ENCODE data around the gene WHRN.

The WHRN gene

GRCh38 chr9:114505187-114506081 is at the start of gene WHRN:
WHRN (minus strand) TSS chr9:114505473; CDS start chr9:114504801, 672 bp downstream.
- peak; percentile 95 for DNase-seq (ENCODE audit: low spot score)

GRCh38 chr9:114553202-114553601 is 47.9 kb upstream of the WHRN start:
- no peak for DNase-seq (ENCODE audit: low spot score)

DNA sequence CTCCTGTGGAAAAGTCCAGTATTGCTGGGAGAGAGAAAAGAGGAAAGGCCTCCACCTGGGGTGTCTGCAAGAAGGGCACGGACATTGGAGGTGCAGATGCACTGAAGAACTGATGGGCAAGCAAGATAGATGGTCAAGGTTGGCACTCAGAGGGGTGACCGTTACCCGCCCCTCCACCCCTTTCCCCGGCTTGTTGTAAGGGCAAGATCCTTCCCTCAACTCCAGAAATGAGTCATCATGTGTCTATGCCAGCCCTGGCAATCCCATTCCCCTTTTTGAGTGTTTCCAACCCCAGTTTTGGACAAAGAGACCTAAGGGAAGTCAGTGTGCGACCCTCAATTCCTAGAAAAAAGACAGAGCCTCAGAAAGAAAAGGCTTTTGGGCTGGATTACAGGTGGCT is 47.4 kb upstream of the WHRN start:
- no peak for DNase-seq (ENCODE audit: low spot score)

DNA sequence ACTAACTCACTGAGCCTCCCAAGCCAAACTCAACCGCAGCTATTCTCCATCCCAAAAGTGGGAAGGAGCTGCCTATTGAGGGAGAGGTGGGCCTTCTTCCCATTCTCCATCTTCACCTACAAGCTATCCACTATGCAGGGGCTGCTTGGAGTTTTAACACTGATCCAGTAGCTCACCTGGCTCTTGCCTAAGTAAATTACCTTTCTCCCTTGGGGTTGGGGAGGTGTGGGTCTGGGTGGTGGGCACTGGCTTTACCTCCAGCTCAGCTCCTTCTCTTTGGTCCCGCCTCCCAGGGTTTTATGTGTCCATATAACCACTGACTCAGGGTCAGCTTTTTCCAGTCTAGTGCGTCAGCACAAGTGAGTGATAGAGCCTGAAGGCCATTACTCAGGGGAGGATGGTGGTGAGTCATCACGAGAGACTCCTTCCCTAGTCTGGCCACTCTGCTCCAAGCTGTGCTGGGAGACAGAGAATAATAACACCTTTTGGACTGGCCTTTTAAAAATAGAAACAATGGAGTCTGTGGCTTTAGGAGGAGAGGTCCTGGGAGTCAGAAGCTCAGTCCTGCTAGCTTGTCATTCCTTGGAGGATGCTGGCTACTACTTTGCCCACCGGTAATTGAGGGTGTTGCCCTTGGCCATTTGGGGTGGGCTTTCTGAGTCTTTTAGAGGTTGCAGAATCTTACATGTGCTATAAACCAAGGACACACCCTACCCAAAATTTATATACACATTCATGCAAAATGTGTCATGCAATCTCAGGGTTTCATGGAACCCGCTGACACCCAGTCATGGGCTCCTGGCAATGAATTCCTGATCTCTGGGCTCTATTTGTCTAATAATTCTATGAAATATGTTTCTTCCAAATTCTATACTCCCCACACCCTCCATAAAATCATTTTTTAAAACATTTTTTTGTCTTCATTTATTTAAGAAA is 46.7 kb upstream of the WHRN start:
- DNase-seq (ENCODE audit: low spot score) = peak; percentile 99

- no peak for DNase-seq (ENCODE audit: low spot score)
Observed at GRCh38 chr9:114549697-114550330, 44.5 kb upstream of the WHRN start.

GRCh38 chr9:114546851-114547250 is 41.6 kb upstream of the WHRN start:
- DNase-seq (ENCODE audit: low spot score) = no peak

DNA sequence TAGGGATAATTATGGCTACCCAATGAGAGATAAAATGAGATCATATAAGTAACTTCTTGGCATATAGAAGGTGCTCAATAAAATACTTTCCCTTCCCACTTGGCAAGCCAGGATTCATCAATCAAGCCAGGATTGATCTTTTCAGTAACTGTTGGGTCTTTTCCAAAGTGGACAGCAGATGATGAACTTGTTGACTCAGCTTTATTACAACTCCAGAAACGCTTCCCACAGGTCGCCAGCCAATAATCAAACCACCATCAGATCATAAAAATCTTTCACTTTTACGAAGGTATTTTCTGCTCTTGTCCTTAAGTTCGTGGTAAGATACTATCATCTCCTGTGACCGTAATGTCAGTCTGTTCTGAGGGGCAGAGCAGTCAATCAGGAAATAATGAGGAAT is 39.8 kb upstream of the WHRN start:
- no peak for DNase-seq (ENCODE audit: low spot score)

GRCh38 chr9:114539701-114540380 is 34.6 kb upstream of the WHRN start:
- DNase-seq (ENCODE audit: low spot score) = no peak

DNA sequence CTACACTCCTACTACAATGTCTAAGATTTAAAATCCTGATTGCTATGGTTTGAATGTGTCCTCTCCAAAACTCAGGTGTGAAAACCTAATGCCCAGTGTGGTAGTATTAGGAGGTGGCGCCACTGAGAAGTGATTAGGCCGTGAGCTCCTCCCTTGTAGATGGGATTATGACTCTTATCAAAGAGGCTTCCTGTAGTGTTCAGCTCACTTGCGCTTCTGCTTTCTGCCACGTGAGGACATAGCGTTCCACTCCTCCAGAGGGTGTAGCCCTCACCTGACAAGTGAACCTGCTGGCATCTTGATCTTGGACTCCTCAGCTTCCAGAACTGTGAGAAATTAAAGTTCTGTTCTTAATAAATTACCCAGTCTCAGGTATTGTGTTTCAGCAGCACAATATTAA is 33.0 kb upstream of the WHRN start:
- DNase-seq (ENCODE audit: low spot score) = no peak

DNA sequence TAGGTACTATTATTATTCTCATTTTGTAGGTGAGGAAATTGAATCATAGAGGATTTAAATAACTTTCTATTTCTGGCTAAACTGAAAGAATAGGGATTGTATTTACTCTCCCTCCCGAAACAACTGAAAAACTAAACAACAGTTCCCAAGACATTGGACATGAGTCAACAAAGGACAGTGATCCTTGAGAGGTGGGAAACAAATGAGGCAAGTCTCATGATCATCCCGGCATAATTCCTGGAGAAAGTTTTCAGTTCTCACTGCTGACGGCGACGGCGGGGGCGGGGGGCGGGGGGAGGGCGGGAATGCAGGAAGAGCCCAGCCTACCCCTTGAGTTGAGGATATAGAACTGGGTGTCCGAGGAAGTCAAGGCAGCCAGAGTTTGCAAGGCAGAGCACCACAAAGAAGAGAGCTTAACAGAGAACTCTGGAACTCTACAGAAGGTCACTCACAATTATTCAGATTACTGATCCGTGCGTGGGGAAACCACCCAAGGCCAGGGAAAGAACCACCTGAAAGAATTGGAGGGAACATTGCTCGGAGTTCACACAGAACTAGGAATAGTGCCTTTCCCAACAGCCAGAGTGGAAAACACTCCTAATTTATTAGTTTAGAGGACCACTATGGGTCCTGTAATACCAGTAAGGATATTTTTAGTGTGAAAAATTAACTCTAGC is 27.4 kb upstream of the WHRN start:
- DNase-seq (ENCODE audit: low spot score) = no peak

DNA sequence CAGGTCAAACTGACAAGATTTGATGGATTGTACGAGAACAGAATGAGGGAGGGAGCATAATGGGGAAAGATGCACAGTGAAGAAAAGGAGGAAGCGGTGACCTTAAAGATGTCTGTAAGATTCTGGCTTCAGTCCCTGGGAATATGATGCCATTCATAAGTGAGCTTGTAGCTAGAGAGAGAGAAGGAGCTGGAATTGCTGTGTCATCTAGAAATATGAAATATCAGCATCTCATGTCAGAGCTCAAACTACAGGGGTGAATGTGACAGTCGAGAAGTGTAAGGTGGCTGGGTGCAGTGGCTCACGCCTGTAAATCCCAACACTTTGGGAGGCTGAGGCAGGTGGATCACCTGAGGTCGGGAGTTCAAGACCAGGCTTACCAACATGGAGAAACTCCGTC is 24.0 kb upstream of the WHRN start:
- DNase-seq (ENCODE audit: low spot score) = no peak

DNA sequence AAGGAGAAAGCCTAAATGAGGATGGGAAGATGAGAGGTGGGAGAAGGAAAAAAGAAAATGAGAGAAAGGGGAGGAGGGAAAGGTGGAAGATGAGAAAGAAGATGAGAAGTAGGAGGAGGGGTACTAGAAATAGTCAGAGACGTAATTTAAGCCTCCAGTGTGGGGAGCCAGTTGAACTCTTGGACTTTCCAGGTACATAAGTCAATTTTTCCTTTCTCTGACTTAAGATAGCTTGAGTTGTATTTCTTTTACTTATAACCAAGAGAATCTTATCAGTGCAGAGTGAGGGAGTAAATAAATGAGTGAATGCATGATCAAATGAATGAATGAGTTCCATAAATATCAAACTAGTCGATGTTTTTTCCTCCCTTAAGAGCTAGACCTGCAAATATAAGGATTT is 21.5 kb upstream of the WHRN start:
- DNase-seq (ENCODE audit: low spot score) = no peak

DNA sequence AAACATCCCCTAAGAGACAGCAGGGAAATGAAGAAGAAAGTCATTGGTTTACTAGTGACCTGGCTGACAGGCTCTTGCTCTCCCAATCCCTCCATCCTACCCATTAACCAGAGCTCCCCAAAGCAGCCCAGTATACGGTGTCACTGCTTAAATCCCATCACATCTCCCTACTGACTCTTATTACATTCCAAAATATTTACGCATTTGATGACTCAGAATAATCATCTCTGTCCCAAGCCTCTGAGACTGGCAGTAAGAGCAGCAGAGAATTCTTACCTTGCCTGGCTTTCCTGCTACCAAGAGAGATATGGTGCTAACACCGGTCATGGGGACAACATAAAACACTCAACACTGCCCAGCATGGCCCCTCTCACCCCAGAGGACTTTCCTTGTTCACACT is 20.2 kb upstream of the WHRN start:
- peak; percentile 87 for DNase-seq (ENCODE audit: low spot score)

GRCh38 chr9:114524247-114524681 is 19.0 kb upstream of the WHRN start:
- no peak for DNase-seq (ENCODE audit: low spot score)

GRCh38 chr9:114522847-114523246 is 17.6 kb upstream of the WHRN start:
- no peak for DNase-seq (ENCODE audit: low spot score)

DNA sequence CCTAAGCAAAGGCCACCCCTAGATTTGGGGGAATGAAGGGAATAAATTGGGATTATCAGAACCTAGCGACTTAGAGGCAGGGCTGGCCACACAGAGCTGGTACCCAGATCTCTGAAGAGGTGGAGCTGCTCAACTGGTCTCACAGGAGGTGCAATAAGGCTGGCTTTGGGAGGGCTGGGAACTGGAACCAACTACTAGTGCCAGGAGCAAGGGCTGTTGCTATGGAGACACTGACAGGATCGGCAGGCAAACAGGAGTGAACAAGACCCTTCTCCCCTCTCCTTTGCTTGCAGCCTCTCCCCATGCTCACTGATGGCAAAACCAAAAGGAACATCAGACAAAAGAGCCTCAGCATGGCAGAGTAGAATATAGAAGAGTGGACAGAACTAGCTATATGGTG is 17.0 kb upstream of the WHRN start:
- DNase-seq (ENCODE audit: low spot score) = no peak

DNA sequence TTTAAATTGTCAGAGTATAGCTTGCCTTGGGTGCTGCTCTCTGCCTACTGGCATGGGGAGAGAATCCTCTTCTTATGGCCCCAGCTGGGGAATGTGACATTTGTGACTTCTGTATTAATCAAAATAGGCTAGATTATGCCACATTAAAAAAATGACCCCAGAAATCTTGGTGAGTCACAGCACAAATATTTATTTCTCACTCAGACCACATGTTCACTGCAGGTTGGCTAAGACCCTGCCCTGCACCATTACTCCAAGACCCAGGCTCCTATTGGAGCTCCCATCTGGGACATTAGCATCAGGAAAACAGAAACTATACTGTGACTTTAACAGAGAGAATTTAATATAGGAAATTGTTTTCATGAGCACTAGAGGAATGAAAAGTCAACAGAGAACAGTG is 16.6 kb upstream of the WHRN start:
- DNase-seq (ENCODE audit: low spot score) = no peak

DNA sequence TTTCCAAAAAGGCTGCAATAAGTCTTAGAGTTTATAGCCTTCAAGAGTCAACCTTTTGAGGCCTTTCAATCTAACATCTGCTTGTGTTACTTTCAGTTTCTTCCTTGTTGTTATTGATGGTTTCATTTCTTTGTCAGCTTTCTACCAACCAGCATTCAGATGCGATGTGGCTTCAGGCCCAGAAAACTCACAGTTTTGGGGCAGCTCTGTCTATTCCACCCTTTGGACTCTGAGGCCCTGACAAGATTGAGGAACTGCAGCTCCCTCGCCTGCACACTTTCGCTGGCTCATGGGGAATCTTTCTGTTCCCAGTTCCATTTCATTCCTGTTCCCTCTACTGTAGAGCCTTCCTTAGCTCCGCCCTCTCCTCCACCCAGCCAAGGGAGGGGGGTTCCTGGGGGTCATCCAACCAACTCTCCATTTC is 13.3 kb upstream of the WHRN start:
- no peak for DNase-seq (ENCODE audit: low spot score)

- no peak for DNase-seq (ENCODE audit: low spot score)
Observed at GRCh38 chr9:114518120-114518519, 12.8 kb upstream of the WHRN start.

DNA sequence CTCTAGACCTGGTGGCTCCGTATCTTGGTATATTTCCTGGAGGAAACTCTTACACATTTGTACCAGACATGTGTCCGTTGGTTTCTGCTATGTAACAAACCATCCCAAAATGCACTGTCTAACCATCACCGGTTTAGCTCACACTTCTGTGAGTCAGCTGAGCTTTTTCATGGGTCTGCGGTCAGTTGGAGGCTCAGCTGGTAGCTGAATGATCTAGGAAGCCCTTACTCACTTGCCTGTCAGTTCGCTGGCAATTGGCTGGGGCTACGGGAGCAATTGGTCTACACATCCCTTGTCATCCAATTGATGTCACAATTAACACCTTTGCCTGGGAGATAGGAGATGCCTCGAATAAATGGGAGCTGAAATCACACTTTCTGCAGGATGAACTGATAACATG is 11.6 kb upstream of the WHRN start:
- DNase-seq (ENCODE audit: low spot score) = peak; percentile 96

DNA sequence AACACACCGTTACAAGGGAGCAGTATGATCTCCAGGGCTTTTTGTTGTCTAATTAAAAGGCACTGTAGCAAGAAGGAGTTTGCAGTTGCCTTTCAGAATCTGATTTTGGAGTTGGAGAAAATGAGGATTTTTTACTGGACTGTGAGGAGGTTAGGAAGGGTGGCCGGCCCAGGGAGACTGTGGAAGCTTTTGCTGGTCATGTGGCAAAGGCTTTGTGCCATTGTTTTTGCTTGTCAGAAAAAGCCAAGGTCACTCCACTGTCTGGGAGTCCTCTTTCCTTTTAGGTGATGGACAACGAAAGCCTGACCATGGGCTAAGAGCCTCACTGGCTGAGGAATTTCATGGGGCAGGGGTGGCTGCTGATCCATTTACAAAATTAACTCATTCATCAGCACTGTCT is 10.3 kb upstream of the WHRN start:
- no peak for DNase-seq (ENCODE audit: low spot score)

All from RKO (cell line).